Activated CD4-positive, alpha-beta T cell treated with anti-CD3 and anti-CD28 coated beads for 24 hours (primary cell): ENCODE data around the gene INCENP.
A peak's percentile ranks its signal among the peaks of the same experiment; 100 is the strongest.

Source experiments
- DNase-seq, 2 donors: peaks; one replicate each; pipeline ENCODE4 v3.0.0-alpha.2; 2020; ENCODE audit warnings: low read depth in 2 of 2

The INCENP gene

DNA sequence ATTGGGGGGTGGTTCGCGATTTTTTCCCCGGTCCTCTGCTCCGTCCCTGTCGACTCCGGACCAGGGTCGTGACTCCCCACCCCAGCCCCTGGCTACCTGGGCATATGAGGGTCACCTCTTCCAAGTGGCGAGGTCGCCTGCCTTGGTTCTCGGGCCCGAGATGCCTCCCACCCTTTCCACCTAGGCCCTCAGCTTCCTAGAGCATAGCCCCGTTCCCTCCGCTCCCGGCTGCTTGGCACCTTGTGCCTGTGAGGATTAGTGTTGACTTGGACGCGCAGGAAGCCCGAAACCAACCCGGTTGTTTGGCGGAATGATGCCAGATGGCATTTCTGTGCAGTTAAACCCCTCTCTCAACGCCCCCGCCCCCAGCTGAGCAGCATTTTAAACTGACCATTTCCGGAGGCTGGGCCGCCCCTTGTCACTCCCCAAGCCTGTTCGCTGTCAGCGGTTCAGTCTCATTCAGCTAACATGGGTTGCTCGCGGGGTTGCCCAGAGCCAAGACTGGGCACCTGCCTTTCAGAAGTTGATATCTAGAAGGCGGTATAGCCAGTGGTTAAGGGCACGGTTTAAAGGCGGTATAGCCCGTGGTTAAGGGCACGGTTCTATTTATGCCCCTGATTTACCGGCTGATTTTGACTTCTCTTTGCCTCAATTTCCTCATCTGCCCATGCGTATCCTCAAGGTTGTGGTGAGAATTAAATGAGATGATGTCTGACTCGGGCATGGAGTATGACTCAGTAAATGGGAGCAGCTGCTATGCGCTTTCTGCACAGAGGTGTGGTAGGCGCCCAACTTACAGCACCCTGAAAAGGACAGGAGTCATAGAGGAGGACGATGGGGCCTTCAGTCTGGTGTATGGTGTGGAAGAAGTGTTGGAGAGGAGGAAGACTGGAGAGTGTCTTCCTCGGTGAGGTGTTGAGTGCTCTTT is 639 bp downstream of the INCENP start:
- DNase-seq, result peak in 1 of 2 donors; percentile 24

DNA sequence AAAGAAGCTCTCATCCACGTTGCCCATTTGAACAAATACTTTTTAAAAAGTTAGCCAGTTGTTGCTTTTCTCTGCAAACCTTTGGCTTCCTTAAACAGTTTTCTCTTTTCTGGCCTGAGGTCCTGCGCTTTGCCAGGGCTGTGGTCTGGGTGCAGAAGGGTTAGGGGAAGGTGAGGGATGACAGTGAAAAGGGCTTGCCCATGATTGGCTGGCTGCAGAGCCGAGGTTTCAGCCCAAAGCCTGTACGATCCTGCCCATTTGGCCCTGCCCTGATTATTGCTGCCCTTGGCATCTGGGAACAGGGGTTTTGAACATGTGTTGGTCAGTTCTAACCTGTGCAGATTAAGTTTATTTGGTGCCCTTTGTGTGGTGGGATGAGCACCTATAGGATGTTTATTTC is 1.5 kb downstream of the INCENP start:
- no peak for DNase-seq

DNA sequence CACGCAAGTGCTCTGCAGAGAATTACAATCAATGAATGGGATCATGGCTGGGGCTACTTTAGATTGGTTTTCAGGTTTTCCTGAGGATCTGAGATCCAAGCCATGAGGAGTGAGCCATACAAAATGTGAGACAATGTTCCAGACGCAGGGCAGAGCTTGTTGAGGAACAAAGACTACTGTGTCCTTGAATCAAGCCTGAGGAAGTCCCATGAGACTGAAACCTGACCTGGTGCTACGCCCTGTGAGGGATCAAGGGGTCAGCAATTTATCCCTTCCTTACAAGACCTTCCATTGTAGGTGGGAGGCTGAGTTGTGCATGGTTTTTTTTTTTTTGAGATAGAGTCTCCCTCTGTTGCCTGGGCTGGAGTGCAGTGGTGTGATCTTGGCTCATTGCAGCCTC is 2.1 kb downstream of the INCENP start:
- no peak for DNase-seq

DNA sequence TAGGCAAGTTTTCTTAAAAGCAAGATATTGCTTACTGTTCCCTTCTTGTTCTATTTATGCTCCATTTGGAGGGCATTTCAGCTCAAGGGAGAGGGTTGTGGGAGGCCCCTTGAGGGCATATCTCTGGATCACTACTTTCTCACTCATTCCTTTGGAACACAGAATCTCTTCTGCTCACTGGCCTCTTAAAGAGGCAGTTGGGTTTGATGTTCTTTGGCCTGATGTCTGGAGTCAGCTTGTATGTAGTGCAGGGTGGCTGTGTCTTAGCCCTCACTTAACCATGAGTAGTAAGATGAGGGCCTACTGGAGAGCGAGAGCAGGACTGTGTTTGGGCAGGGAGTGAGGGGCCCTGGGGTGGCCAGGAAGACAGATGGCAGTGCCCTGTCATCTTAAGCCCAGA is 3.6 kb downstream of the INCENP start:
- no peak for DNase-seq

GRCh38 chr11:62127941-62128770 is 4.3 kb downstream of the INCENP start:
- no peak for DNase-seq

- DNase-seq, result no peak
Measured at GRCh38 chr11:62128835-62129234, 5.0 kb downstream of the INCENP start.

- DNase-seq, result no peak
Measured at GRCh38 chr11:62129590-62130282, 5.9 kb downstream of the INCENP start.

DNA sequence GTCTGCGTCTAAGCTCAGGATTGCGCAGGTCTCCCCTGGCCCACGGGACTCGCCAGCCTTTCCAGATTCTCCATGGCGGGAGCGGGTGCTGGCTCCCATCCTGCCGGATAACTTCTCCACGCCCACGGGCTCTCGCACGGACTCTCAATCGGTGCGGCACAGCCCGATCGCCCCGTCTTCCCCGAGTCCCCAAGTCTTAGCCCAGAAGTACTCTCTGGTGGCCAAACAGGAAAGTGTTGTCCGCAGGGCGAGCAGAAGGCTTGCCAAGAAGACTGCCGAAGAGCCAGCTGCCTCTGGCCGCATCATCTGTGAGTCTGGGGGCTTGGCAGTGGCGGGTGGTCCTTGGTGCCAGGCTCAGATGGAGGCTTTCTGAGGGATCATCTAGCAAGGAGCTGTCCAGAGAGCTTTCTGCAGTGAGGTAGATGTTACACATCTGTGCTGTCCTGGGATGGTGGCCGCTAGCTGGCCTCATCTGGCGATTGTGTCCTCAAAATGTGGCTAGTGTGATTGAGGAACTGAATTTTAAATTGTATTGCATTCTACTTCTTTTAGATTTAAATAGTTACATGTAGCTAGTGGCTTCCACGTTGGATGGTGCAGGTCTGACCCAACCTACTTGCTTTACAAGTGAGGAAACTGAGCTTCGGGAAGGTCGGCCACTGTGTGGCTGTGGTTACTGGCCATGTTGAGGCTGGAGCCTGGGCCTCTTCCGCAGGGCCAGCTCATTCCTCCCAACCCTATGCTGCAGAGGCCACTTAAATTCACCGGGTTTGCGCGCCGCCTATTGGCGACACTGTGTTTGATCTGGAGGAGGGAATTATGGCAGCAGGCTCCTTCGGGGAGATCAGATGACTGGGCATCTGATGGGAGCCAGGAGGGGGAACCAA is 6.7 kb downstream of the INCENP start:
- DNase-seq, result no peak

DNA sequence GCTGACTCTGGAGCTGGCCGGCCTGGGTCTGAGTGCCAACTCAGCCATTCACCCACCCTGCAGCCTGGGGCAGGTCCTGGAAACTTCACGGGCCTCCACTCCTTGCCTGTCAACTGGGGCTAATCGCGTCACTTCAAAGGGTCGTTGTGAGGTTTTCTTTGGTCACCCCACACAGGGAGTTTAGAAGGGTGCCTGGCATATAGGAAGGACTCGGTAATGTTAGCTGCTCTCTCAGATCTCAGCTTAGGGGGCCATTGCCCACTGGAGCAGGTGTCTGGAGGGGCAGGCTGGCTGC is 7.3 kb downstream of the INCENP start:
- DNase-seq, result no peak

GRCh38 chr11:62132191-62132590 is 8.4 kb downstream of the INCENP start:
- DNase-seq, result no peak

- no peak for DNase-seq
Measured at GRCh38 chr11:62132689-62133293, 9.0 kb downstream of the INCENP start.

GRCh38 chr11:62133328-62134065 is 9.7 kb downstream of the INCENP start:
- DNase-seq, result no peak

DNA sequence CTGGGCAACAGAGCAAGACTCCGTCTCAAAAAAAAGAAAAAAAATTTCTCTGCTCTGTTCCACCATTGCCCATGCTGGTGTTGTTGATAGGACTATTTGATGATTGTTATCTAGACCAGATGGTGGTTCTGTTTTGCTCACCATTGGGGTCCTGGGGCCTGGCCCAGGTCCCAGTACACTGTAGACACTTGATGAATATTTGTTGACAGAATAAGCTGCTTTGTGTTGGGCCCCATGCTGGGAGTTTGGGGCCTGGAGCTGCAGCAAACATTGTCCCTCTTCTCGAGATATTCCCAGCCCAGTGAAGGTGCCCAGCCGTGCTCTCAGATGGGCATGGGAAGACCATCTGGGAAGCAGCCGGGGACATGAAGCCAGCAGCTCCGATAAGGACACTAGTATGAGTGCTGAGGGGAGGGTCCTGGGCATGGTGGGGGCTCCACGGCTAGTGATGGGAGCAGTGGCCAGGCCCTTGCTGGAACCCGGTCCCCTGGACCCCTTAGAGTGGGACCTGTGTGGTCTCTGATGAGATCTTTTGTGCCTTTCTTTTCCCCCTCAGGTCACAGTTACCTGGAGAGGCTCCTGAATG is 13.6 kb downstream of the INCENP start:
- no peak for DNase-seq

DNA sequence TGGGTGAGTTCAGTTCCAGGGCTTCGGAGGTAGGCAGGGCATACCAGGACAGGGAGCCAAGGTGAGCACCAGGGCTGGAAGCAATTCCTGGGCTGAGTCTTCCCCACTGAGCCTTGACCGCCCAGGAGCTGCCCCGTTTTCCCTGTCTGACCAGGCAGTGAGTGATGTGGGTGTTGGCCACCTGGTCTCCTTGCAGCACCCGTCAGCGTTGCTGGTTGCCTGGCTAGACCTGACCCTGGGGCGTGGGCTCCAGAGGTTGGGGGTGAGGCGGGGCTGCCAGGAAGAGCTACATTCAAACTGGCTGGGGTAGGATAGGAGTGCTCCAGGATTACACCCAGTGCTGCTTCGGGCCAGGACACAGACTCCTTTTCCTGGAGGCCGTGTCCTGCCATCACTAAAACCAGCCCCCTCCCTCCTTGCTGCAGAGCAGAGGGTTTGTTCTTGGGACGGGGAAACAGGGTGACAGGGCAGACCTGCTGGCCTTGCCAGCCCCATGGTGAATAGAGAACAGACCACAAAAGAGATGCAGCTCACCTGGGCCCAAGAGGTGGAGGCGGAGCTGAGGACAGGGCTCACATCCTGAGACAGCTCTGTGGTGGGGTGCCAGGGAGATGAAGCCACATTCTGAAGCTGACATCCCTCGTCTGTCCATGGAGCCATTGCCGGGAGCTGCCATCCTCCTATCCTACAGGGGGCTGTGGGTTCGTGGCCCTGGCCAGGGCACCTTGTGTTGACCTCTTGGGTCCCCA is 14.2 kb downstream of the INCENP start:
- DNase-seq, result no peak

DNA sequence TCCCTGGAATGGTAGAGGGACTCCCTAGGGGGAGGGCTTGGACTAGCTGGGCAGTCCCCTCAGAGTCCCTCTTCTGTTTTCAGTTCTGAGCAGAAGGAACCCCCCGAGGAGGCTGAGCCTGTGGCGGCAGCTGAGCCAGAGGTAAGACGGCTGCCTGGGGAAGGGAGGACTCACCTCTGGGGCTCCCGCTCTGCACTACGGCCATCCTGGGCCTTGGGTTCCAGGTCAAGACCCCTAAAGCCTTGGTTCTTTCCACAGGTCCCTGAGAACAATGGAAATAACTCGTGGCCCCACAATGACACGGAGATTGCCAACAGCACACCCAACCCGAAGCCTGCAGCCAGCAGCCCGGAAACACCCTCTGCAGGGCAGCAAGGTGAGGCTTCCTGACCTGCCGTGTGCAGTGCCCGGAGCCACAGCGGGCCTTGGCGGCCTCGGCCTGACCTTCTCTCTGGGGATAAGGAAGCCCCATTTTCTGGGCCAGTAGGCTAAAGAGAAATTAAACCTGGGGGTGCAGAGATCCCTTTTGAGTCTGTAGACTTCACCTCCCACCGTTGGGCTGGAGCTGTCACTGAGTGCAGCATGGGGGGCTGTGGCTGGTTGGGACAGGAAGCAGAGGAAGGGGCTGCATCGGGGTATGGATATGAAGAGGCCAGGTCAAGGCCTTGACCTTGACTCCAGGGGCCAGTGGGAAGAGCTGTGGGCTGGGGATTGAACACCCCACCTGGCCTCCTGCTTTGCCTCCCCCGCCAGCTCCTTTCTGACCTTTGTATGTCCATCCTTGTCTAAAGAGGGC is 15.0 kb downstream of the INCENP start:
- no peak for DNase-seq

GRCh38 chr11:62139526-62140303 is 15.9 kb downstream of the INCENP start:
- no peak for DNase-seq

DNA sequence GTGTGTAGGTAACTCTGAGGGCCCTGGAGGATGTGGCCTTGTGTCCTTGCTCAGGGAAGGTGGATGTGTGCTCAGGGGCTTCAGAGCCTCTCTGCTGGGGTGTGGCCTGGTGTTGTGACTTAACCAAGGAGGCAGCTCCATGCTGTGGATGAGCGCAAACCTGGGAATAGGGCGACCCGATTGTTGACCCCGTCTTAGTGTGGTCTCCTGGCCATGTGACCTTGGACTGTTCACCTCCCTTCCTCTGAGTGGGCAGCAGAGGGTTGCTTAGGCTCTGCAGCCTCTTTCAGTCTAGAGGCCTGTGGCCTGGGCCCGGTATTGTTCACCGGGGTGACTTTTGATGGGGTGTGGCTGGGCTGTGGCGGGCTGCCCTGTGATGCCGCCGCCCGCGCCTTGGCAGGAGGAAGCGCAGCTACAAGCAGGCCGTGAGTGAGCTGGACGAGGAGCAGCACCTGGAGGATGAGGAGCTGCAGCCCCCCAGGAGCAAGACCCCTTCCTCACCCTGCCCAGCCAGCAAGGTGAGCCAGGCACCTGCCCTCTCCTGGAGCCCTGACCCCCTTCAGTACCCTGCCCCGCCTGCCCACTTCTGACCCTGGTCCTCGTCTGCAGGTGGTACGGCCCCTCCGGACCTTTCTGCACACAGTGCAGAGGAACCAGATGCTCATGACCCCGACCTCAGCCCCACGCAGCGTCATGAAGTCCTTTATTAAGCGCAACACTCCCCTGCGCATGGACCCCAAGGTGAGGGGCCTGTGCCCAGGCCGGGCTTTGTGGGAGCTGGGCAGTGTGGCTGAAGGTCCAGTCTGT is 16.7 kb downstream of the INCENP start:
- no peak for DNase-seq
